H1 (cell line): ENCODE data around the gene ANXA2R. TPM values are rescaled to one million over a fixed set of nuclear protein-coding genes. Genes with fewer than 3 reads are reported as not detected.
A peak's percentile ranks its signal among the peaks of the same experiment; 100 is the strongest.

Experiments used
- CTCF ChIP-seq, 3 experiments: IDR thresholded peaks; 1 replicate in 2 of 3; 2 replicates in 1 of 3; pipeline versions ENCODE4 v1.5.1 to v1.6.1; 2011; ENCODE audit warnings: low read length in 3 of 3, mild to moderate bottlenecking in 3 of 3, inconsistent platforms in 2 of 3, low read depth in 1 of 3, moderate library complexity in 1 of 3; ENCODE audit not compliant: insufficient read depth in 1 of 3; ENCODE audit errors: control extremely low read depth in 1 of 3
- E2F6 ChIP-seq: IDR thresholded peaks from 2 replicates; pipeline ENCODE4 v1.6.1; 2012; ENCODE audit warnings: inconsistent platforms
- EZH2 ChIP-seq: fragments of 200-600 bp; sonication (generic); IDR thresholded peaks from 2 replicates; pipeline ENCODE4 v1.7.1; 2012; ENCODE audit warnings: low read depth, mild to moderate bottlenecking, moderate library complexity, low read length, inconsistent platforms; ENCODE audit not compliant: severe bottlenecking
- JUN ChIP-seq: IDR thresholded peaks from 2 replicates; pipeline ENCODE4 v1.6.1; 2011; ENCODE audit warnings: low read depth, mild to moderate bottlenecking, improper control_type of control experiment, low read length
- NANOG ChIP-seq: IDR thresholded peaks from 2 replicates; pipeline ENCODE4 v1.6.1; 2011; ENCODE audit warnings: low read length, low read depth, mild to moderate bottlenecking, inconsistent platforms; ENCODE audit not compliant: insufficient read depth, poor library complexity, severe bottlenecking
- POU5F1 ChIP-seq: IDR thresholded peaks from 2 replicates; pipeline ENCODE4 v1.6.1; 2011; ENCODE audit warnings: low read depth, mild to moderate bottlenecking, low read length, moderate library complexity
- polyA plus RNA-seq, 7 experiments: library from polyadenylated mRNA; depleted of rRNA in 3 of 7; stranded (reverse) in 5 of 7; unstranded in 2 of 7; fragments of >200 nt in 5 of 7; fragments of 200-250 nt in 2 of 7; gene quantifications; 1 replicate in 5 of 7; 2 replicates in 1 of 7; 4 replicates in 1 of 7; pipeline versions ENCODE4 v1.2.1 to v1.2.3, GENCODE V29; 2011 to 2013; ENCODE audit warnings: missing spikeins in 2 of 7, mixed read lengths in 2 of 7
- total RNA-seq: library from RNA; stranded (reverse); fragmentation: NEBNext Ultra II Directional; extraction: Animal tissue kit (Norgen Biotek cat#: 25700); gene quantifications from 2 replicates; pipeline ENCODE4 v1.2.1, GENCODE V29; 2021

ANXA2R gene
- total and polyA plus RNA-seq, 2 of the 8 experiments (the other 6 are each of a cell fraction or from before 2014, with no cell fraction given): 0.08 to 0.17 TPM

- TF ChIP-seq NANOG (no peak), CTCF (IDR thresholded peaks at IDR 0.05; ENCODE audit: control extremely low read depth in 1 of 3, insufficient read depth in 1 of 3, low read depth in 1 of 3, low read length in 3 of 3) (peak in 1 of 3 experiments; percentile 6; a peak in 1 of 4 replicates), E2F6 (no peak), POU5F1 (no peak), EZH2 (peak; percentile 90), JUN (no peak)
These were observed 440 bp downstream of the ANXA2R start (continued) for GRCh38 chr5:43039471-43040286.
